Endothelial cell of umbilical vein (primary cell): ENCODE data around the gene PLS1.

Experiments
- EZH2 ChIP-seq: IDR thresholded peaks from 2 replicates; pipeline ENCODE4 v1.6.1; 2012; ENCODE audit warnings: borderline replicate concordance, low read depth, mild to moderate bottlenecking, moderate library complexity, low read length, inconsistent platforms; ENCODE audit not compliant: severe bottlenecking
- GATA2 ChIP-seq: IDR thresholded peaks from 2 replicates; pipeline ENCODE4 v1.7.0; 2011; ENCODE audit warnings: low read depth, mild to moderate bottlenecking, moderate library complexity, mixed read lengths, low read length; ENCODE audit not compliant: insufficient read length, insufficient read depth
- JUN ChIP-seq: IDR thresholded peaks from 2 replicates; pipeline ENCODE4 v1.6.1; 2011; ENCODE audit warnings: borderline replicate concordance, low read depth; ENCODE audit not compliant: insufficient read length, insufficient read depth
- MYC ChIP-seq: IDR thresholded peaks from one replicate; pipeline ENCODE4 v1.6.1; 2011; ENCODE audit warnings: mild to moderate bottlenecking, low read depth, low read length
- POLR2A ChIP-seq: IDR thresholded peaks from 2 replicates; pipeline ENCODE4 v1.6.1; 2012; ENCODE audit warnings: low read depth, mild to moderate bottlenecking, control low read depth, low read length
- POLR2AphosphoS5 ChIP-seq: IDR thresholded peaks from 2 replicates; pipeline ENCODE4 v1.6.1; 2012; ENCODE audit warnings: low read depth, mild to moderate bottlenecking, control low read depth, low read length, moderate library complexity; ENCODE audit not compliant: insufficient read depth
- TF ChIP-seq, protein P1 (sequence below), 2 donors: IDR thresholded peaks; 1 replicate in 1 of 2; 2 replicates in 1 of 2; pipeline ENCODE4 v1.5.1; 2011; ENCODE audit warnings: low read length in 2 of 2, mild to moderate bottlenecking in 2 of 2, moderate library complexity in 2 of 2, control low read depth in 1 of 2, inconsistent platforms in 1 of 2, low read depth in 1 of 2; ENCODE audit not compliant: insufficient read depth in 1 of 2; ENCODE audit errors: extremely low read depth in 1 of 2
- TF ChIP-seq, protein P2 (sequence below): IDR thresholded peaks from 2 replicates; pipeline ENCODE4 v1.6.1; 2011; ENCODE audit not compliant: insufficient read depth, insufficient read length

DNA sequence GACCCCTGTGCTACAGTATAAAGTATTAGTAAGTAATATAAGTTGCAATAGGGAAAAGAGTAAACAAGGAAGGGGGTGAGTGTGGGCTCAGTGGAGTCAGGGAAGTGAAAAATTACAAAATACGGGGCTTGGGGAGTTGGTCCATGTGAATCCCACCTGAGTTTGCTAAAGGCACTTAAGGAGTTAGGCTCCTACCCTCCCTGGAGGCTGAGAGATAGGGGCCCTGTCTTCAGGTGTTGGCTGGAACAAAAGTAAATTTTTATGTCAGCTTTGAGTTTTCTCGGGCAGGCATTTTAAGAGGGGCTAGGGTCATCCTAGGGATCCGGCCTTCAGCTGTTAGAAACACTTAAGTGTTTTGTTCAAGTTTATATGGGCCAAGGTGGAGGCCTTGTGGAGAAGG lies 135.9 kb downstream of the PLS1 start:
- TF ChIP-seq EZH2 (no peak), POLR2A (no peak), POLR2AphosphoS5 (no peak), JUN (no peak), GATA2 (no peak), MYC (no peak)
- TF ChIP-seq, protein P1, sequence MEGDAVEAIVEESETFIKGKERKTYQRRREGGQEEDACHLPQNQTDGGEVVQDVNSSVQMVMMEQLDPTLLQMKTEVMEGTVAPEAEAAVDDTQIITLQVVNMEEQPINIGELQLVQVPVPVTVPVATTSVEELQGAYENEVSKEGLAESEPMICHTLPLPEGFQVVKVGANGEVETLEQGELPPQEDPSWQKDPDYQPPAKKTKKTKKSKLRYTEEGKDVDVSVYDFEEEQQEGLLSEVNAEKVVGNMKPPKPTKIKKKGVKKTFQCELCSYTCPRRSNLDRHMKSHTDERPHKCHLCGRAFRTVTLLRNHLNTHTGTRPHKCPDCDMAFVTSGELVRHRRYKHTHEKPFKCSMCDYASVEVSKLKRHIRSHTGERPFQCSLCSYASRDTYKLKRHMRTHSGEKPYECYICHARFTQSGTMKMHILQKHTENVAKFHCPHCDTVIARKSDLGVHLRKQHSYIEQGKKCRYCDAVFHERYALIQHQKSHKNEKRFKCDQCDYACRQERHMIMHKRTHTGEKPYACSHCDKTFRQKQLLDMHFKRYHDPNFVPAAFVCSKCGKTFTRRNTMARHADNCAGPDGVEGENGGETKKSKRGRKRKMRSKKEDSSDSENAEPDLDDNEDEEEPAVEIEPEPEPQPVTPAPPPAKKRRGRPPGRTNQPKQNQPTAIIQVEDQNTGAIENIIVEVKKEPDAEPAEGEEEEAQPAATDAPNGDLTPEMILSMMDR (IDR thresholded peaks at IDR 0.05; ENCODE audit: extremely low read depth in 1 of 2, insufficient read depth in 1 of 2, low read depth in 1 of 2, low read length in 2 of 2), result no peak
- TF ChIP-seq, protein P2, sequence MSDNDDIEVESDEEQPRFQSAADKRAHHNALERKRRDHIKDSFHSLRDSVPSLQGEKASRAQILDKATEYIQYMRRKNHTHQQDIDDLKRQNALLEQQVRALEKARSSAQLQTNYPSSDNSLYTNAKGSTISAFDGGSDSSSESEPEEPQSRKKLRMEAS, result no peak
